MM.1S (cell line): ENCODE data around the gene RFC2.

Source experiments
- CTCF ChIP-seq: fragments of 300-600 bp; sonication (generic); IDR thresholded peaks from 2 replicates; pipeline ENCODE4 v1.5.1; 2016; ENCODE audit warnings: antibody characterized with exemption, low read length, mixed read lengths
- EZH2phosphoT487 ChIP-seq: fragments of 300-600 bp; sonication (generic); IDR thresholded peaks from 2 replicates; pipeline ENCODE4 v1.6.1; 2018; ENCODE audit warnings: antibody characterized with exemption, low read length

- TF ChIP-seq CTCF (no peak), EZH2phosphoT487 (no peak)
Observed at GRCh38 chr7:74280985-74281384, 26.8 kb upstream of the RFC2 start.
